ENCODE results near the gene BOK. TPM values are rescaled to one million over a fixed set of nuclear protein-coding genes. Genes with fewer than 3 reads are reported as not detected.

The BOK gene
- total and polyA plus RNA-seq, 2 of the 13 experiments (the other 11 are each of a cell fraction or from before 2014, with no cell fraction given): 35.5 to 39.2 TPM

DNA sequence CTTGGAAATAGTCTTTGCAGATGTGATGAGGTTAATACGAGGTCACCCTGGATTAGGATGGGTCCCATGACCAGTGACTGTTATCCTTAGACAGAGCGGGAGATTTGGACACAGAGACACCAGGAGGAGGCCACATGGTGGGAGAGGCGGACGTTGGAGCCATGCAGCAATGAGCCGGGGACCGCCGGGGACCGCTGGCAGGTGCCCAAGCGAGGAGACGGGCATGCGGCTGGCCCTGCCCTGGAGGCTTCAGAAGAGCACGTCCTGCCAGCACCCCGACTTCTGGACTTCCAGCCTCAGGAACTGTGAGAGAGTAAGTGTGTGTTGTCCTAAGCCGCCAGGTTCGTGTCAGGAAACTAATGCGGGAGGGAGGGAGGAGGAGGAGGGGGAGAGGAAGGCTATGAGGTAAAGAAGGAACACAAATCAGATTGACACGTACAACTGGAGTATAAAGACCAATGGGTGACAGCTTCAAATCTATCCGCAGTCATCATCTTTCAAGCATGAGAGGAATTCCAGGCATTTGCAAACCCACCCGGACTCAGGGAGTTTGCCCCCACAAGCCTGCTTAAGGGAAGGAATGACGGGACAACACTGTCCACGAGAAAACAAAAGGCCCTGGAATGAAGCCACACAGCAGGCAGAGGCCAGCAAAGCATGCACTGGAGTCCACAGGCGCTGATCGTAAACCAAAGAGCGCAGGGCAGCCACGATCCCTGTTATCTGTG, 11.6 kb upstream of the BOK start (continued):
- TF ChIP-seq ZNF20 (CRISPR knock-in tag; IDR thresholded peaks at IDR 0.05) (no peak), SPEN (CRISPR knock-in tag; IDR thresholded peaks at IDR 0.05; ENCODE audit: low read depth) (0 out of 2 replicates have a peak, but pooled peaks have one; percentile 15), ZNF883 (CRISPR knock-in tag; IDR thresholded peaks at IDR 0.05; ENCODE audit: not compliant biosample characterization) (peak; percentile 50), ZFYVE20 (CRISPR knock-in tag; IDR thresholded peaks at IDR 0.05; ENCODE audit: borderline replicate concordance, low read depth) (peak; percentile 79; the same call in 1 of the 2 replicates), SALL1 (CRISPR knock-in tag; IDR thresholded peaks at IDR 0.05) (peak; percentile 48; the same call in 1 of the 2 replicates), CC2D1A (CRISPR knock-in tag; IDR thresholded peaks at IDR 0.05) (0 out of 2 replicates have a peak, but pooled peaks have one; percentile 63), ZNF264 (CRISPR knock-in tag; IDR thresholded peaks at IDR 0.05) (0 out of 2 replicates have a peak, but pooled peaks have one; percentile 63), SOX5 (CRISPR knock-in tag; IDR thresholded peaks at IDR 0.05; ENCODE audit: borderline replicate concordance) (peak; percentile 62), ZNF331 (CRISPR knock-in tag; IDR thresholded peaks at IDR 0.05) (peak; percentile 10; the same call in 1 of the 2 replicates), TBX3 (IDR thresholded peaks at IDR 0.05; ENCODE audit: borderline replicate concordance) (no peak), ZNF441 (CRISPR knock-in tag; IDR thresholded peaks at IDR 0.05; ENCODE audit: borderline replicate concordance) (peak; percentile 32; the same call in 1 of the 2 replicates), ZNF569 (CRISPR knock-in tag; IDR thresholded peaks at IDR 0.05; ENCODE audit: borderline replicate concordance) (no peak), ZNF550 (CRISPR knock-in tag; IDR thresholded peaks at IDR 0.05; ENCODE audit: borderline replicate concordance) (no peak), MTF2 (CRISPR knock-in tag; IDR thresholded peaks at IDR 0.05; ENCODE audit: borderline replicate concordance) (0 out of 2 replicates have a peak, but pooled peaks have one; percentile 36), ZNF432 (CRISPR knock-in tag; IDR thresholded peaks at IDR 0.05; ENCODE audit: borderline replicate concordance) (no peak), ZNF605 (CRISPR knock-in tag; IDR thresholded peaks at IDR 0.05) (peak; percentile 93; the same call in 1 of the 2 replicates), ZNF792 (CRISPR knock-in tag; IDR thresholded peaks at IDR 0.05) (no peak), AGO1 (IDR thresholded peaks at IDR 0.05; ENCODE audit: low read depth, low read length, poor library complexity, severe bottlenecking) (no peak), ZBTB7B (CRISPR knock-in tag; IDR thresholded peaks at IDR 0.05) (peak; percentile 95), MXI1 (IDR thresholded peaks at IDR 0.05; ENCODE audit: borderline replicate concordance, low read depth, low read length) (peak; percentile 39; the same call in 2 of the 3 replicates), TRIM24 (CRISPR knock-in tag; IDR thresholded peaks at IDR 0.05) (no peak), MAFF (IDR thresholded peaks at IDR 0.05; ENCODE audit: low read depth, low read length) (no peak), ZNF549 (CRISPR knock-in tag; IDR thresholded peaks at IDR 0.05) (no peak), ASH2L (IDR thresholded peaks at IDR 0.05; ENCODE audit: insufficient read length, low read depth, low read length) (peak; percentile 33), ZNF747 (CRISPR knock-in tag; IDR thresholded peaks at IDR 0.05; ENCODE audit: borderline replicate concordance) (0 out of 2 replicates have a peak, but pooled peaks have one; percentile 48), ZNF350 (CRISPR knock-in tag; IDR thresholded peaks at IDR 0.05; ENCODE audit: borderline replicate concordance, low read depth) (peak; percentile 26; the same call in 1 of the 2 replicates)
- TF ChIP-seq, protein P1, sequence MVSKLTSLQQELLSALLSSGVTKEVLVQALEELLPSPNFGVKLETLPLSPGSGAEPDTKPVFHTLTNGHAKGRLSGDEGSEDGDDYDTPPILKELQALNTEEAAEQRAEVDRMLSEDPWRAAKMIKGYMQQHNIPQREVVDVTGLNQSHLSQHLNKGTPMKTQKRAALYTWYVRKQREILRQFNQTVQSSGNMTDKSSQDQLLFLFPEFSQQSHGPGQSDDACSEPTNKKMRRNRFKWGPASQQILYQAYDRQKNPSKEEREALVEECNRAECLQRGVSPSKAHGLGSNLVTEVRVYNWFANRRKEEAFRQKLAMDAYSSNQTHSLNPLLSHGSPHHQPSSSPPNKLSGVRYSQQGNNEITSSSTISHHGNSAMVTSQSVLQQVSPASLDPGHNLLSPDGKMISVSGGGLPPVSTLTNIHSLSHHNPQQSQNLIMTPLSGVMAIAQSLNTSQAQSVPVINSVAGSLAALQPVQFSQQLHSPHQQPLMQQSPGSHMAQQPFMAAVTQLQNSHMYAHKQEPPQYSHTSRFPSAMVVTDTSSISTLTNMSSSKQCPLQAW (CRISPR knock-in tag; IDR thresholded peaks at IDR 0.05): peak; percentile 58
- TF ChIP-seq, protein P2, sequence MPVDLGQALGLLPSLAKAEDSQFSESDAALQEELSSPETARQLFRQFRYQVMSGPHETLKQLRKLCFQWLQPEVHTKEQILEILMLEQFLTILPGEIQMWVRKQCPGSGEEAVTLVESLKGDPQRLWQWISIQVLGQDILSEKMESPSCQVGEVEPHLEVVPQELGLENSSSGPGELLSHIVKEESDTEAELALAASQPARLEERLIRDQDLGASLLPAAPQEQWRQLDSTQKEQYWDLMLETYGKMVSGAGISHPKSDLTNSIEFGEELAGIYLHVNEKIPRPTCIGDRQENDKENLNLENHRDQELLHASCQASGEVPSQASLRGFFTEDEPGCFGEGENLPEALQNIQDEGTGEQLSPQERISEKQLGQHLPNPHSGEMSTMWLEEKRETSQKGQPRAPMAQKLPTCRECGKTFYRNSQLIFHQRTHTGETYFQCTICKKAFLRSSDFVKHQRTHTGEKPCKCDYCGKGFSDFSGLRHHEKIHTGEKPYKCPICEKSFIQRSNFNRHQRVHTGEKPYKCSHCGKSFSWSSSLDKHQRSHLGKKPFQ (CRISPR knock-in tag; IDR thresholded peaks at IDR 0.05; ENCODE audit: insufficient replicate concordance): peak; percentile 69
